Epithelial cell of alveolus of lung (primary cell): ENCODE results near the gene INSC. TPM values are rescaled to one million over a fixed set of nuclear protein-coding genes. Genes with fewer than 3 reads are reported as not detected.

Source experiments
- total RNA-seq: library from RNA; depleted of rRNA; stranded (reverse); fragments of >200 nt; gene quantifications from 2 replicates; pipeline ENCODE4 v1.2.1, GENCODE V29; 2015

Gene INSC, protein sequence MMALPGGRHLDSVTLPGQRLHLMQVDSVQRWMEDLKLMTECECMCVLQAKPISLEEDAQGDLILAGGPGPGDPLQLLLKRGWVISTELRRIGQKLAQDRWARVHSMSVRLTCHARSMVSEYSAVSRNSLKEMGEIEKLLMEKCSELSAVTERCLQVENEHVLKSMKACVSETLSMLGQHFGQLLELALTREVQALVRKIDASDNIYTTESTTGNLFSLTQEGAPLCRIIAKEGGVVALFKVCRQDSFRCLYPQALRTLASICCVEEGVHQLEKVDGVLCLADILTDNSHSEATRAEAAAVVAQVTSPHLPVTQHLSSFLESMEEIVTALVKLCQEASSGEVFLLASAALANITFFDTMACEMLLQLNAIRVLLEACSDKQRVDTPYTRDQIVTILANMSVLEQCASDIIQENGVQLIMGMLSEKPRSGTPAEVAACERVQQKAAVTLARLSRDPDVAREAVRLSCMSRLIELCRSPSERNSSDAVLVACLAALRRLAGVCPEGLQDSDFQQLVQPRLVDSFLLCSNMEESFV
- 0.08 and 2.7 TPM in 2 replicates for total RNA-seq

DNA sequence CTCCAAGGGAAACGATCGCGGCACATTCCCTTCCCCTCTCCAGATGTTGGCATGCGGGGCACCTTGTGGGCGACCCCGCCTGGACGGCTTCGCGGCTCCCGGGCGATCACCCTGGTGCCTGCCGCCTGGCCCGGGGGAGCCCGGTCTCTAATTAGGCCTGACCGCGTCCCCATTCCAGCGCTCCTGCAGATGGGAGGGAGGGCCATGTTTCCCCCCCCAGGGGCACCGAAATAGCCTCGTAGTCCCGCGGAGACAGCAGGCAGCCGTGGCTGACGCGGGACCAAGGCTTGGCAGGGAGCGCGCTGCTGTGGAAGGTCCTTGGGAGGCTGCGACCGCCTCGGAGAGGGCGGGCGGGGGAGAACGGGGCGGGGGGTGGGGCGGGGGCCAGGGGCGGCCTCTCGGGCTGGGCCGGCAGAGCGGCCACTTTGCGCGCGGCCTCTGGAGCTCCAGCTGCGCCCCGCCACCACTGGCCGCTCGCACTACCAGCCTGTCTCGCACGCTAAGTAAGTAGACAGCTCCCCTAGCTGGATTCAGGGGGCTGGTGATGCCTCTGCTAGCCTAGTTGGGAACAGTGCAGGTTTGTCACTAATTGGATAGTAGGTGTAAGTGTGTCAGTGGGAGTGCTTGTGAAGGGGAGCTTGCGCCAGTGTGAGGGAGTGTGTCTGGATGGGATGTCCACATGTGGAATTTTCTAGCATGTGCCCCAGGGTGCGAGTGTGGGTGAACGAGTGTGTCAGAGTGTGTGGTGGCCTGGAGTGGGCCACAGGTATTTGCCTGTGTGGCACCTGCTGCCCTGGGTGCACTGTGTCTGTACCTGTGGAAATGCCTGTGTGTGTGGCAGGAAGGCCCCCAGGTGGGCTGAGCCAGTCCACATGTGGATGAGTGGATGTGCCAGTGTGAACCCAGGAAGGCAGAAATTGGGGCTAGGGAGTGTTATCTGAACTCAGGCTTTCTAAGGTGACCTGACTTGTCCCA is at the start of gene INSC:
Gene INSC (plus strand): TSS at position 423 of the 975 bp plus-strand sequence. CDS start 34,252 bp downstream, outside the sequence.

DNA sequence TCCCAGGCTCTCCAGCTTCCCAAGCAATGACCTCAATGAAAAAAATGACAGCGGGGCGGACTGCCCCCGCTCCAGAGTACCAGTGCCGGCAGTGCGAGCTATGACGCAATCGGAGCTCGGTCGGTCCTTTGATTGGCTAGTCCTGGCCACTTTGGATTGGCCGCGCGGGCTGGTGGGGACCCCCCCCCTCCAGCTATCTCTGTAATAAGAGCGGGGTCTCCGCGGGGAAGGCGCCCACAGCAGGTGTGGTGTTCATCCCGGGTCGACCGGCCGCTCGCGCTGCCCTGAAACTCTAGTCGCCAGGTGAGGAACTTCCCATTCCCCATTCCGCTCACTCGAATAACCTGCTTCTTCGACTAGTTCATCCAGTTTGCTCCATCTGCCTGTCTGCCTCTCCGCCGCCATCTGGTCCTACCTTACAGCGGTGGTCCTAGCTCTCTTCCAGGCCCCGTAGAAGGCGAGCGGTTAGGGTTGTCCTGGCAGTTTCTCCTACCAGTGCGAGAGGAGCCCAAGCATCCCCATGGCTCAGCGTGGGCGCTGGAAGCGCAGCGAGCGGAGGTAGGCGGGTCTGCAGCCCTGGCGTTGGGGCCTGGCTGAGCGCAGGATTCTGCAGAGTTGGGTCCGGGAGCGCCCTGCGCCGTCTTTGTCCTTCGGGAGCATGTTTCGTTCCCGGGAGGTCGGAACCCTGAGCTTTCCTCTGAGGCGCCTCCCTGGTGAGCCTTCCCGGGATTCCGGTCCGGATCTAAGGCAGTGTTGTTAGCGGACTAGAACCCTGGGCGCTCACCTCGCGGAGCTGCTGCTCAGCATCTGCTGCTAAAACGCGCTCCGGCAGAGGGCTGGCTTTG is 41.1 kb upstream of the INSC start, which contains the start of gene CALCB:
Gene CALCB (plus strand): TSS at position 233 of the 845 bp plus-strand sequence. CDS start 1,126 bp downstream, outside the sequence.

Other genes starting within 250 kb of the INSC start
- 4.6 and 5.2 TPM in 2 replicates for gene CYP2R1, start 222.7 kb upstream of the INSC start, total RNA-seq
- gene CALCA, start 142.6 kb upstream of the INSC start, total RNA-seq = not detected in 2 replicates
- gene CALCB, start 41.3 kb upstream of the INSC start, total RNA-seq = not detected in 2 replicates